Measurements from ENCODE around the gene DUXA. TPM values are rescaled to one million over a fixed set of nuclear protein-coding genes. Genes with fewer than 3 reads are reported as not detected.

DUXA gene
- total RNA-seq, 2 donors from 2014 or later = not detected

Other genes starting within 250 kb of the DUXA start
- gene USP29, start 47.5 kb downstream of the DUXA start, total RNA-seq = not detected
- not detected for gene ZIM3, start 22.3 kb downstream of the DUXA start, total RNA-seq
- gene ZNF264, start 24.0 kb upstream of the DUXA start, total RNA-seq = 10 to 100 TPM; 11.5 to 23.2 TPM
- gene AURKC, start 63.5 kb upstream of the DUXA start, total RNA-seq = under 1 TPM; 0.41 to 0.71 TPM
- gene ZNF805, start 73.1 kb upstream of the DUXA start, total RNA-seq = 10 to 100 TPM; 11.6 to 12.2 TPM
- gene ZNF460, start 113.0 kb upstream of the DUXA start, total RNA-seq = 10 to 100 TPM; 34.7 to 38.3 TPM
- 1 to 10 TPM; 6.0 to 7.8 TPM for gene ZNF543, start 153.0 kb upstream of the DUXA start, total RNA-seq
- 1 to 10 TPM; 6.6 to 8.2 TPM for gene ZNF304, start 183.8 kb upstream of the DUXA start, total RNA-seq
- 10 to 100 TPM; 16.2 to 23.1 TPM for gene TRAPPC2B, start 196.1 kb upstream of the DUXA start, total RNA-seq
- 1 to 10 TPM; 2.4 to 3.5 TPM for gene ZNF547, start 196.1 kb upstream of the DUXA start, total RNA-seq
- gene ZNF548, start 222.4 kb upstream of the DUXA start, total RNA-seq = 10 to 100 TPM; 11.1 to 18.3 TPM
- 1 to 10 TPM; 5.6 to 8.4 TPM for gene ZNF17, start 243.7 kb upstream of the DUXA start, total RNA-seq